K562 (cell line): ENCODE measurements around the gene EML2. TPM values are rescaled to one million over a fixed set of nuclear protein-coding genes. Genes with fewer than 3 reads are reported as not detected.

ENCODE experiments used
- polyA plus RNA-seq, 8 experiments: library from polyadenylated mRNA; depleted of rRNA in 4 of 8; stranded (reverse) in 5 of 8; unstranded in 3 of 8; fragments of >200 nt; fragmentation: Nextera tagmentation in 2 of 8; fragmentation: Illumina TruSeq in 1 of 8; extraction: Ambion mirVana in 2 of 8; extraction: Trizol in 1 of 8; gene quantifications; 2 replicates each; pipeline versions ENCODE4 v1.2.1 to v1.2.3, GENCODE V29; 2011 to 2014; ENCODE audit warnings: inconsistent platforms in 1 of 8, missing spikeins in 1 of 8
- total RNA-seq, 7 experiments: library from RNA; depleted of rRNA in 6 of 7; stranded (reverse); fragments of >200 nt in 6 of 7; fragmentation: Illumina TruSeq in 2 of 7; extraction: Trizol in 2 of 7; gene quantifications; 2 replicates each; pipeline versions ENCODE4 v1.2.1 to v1.2.3, GENCODE V29; 2011 to 2021; ENCODE audit warnings: low replicate concordance in 1 of 7
- TF ChIP-seq, protein P1 (sequence below): fragments of 200-600 bp; sonication (generic); IDR thresholded peaks from one replicate; pipeline ENCODE4 v1.6.1; 2012; ENCODE audit warnings: mild to moderate bottlenecking, low read depth, low read length, inconsistent platforms
- TF ChIP-seq, protein P2 (sequence below): sonication (generic); formaldehyde crosslinking; IDR thresholded peaks from 2 replicates; pipeline ENCODE4 v1.8.1; 2023; ENCODE audit warnings: mild to moderate bottlenecking, missing genetic modification reagents

The EML2 gene
- total and polyA plus RNA-seq, 9 of the 15 experiments (the other 6 are each of a cell fraction or from before 2014, with no cell fraction given), result 2.6 to 69.6 (median 24.8) TPM

DNA sequence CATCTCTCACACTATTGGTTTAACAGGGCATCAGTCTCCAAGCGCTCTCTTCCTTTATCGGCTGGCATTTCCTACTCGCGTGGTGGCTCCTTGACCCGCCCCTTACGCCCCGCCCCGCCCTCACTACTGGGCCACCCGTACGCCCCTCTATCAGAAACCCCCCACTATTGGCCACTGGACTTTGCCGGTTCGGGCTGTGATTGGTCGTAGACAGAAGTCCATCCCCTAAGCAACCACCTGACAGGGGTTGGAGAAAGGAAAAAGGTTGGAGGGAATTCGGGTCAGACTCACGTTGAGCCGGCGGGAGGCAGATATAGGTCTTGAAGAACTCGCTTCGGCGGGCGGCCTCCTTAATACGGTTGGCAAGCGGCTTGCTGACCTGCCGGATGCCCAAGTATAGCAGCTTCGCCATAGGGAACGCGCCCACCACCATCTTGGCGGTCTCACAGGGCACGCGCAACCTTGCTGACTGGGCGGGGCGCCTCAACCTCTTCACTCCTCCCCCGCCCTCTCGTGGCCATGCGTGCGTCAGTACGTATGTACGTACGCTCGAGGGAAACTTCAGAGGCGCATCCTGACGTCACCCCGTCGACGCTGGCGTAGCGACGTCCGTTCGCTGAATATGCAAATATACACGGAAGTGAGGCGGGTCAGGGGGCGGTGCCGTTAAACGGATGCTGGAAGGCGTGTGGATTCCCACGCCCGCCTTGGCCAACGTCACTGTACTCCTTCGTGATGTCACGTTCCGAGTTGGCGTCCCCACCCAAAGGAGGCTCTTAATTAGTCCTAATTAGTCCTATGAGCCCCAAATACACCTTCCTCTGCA, 54.7 kb downstream of the EML2 start, which contains the start of gene OPA3 (continued):
- TF ChIP-seq, protein P1, sequence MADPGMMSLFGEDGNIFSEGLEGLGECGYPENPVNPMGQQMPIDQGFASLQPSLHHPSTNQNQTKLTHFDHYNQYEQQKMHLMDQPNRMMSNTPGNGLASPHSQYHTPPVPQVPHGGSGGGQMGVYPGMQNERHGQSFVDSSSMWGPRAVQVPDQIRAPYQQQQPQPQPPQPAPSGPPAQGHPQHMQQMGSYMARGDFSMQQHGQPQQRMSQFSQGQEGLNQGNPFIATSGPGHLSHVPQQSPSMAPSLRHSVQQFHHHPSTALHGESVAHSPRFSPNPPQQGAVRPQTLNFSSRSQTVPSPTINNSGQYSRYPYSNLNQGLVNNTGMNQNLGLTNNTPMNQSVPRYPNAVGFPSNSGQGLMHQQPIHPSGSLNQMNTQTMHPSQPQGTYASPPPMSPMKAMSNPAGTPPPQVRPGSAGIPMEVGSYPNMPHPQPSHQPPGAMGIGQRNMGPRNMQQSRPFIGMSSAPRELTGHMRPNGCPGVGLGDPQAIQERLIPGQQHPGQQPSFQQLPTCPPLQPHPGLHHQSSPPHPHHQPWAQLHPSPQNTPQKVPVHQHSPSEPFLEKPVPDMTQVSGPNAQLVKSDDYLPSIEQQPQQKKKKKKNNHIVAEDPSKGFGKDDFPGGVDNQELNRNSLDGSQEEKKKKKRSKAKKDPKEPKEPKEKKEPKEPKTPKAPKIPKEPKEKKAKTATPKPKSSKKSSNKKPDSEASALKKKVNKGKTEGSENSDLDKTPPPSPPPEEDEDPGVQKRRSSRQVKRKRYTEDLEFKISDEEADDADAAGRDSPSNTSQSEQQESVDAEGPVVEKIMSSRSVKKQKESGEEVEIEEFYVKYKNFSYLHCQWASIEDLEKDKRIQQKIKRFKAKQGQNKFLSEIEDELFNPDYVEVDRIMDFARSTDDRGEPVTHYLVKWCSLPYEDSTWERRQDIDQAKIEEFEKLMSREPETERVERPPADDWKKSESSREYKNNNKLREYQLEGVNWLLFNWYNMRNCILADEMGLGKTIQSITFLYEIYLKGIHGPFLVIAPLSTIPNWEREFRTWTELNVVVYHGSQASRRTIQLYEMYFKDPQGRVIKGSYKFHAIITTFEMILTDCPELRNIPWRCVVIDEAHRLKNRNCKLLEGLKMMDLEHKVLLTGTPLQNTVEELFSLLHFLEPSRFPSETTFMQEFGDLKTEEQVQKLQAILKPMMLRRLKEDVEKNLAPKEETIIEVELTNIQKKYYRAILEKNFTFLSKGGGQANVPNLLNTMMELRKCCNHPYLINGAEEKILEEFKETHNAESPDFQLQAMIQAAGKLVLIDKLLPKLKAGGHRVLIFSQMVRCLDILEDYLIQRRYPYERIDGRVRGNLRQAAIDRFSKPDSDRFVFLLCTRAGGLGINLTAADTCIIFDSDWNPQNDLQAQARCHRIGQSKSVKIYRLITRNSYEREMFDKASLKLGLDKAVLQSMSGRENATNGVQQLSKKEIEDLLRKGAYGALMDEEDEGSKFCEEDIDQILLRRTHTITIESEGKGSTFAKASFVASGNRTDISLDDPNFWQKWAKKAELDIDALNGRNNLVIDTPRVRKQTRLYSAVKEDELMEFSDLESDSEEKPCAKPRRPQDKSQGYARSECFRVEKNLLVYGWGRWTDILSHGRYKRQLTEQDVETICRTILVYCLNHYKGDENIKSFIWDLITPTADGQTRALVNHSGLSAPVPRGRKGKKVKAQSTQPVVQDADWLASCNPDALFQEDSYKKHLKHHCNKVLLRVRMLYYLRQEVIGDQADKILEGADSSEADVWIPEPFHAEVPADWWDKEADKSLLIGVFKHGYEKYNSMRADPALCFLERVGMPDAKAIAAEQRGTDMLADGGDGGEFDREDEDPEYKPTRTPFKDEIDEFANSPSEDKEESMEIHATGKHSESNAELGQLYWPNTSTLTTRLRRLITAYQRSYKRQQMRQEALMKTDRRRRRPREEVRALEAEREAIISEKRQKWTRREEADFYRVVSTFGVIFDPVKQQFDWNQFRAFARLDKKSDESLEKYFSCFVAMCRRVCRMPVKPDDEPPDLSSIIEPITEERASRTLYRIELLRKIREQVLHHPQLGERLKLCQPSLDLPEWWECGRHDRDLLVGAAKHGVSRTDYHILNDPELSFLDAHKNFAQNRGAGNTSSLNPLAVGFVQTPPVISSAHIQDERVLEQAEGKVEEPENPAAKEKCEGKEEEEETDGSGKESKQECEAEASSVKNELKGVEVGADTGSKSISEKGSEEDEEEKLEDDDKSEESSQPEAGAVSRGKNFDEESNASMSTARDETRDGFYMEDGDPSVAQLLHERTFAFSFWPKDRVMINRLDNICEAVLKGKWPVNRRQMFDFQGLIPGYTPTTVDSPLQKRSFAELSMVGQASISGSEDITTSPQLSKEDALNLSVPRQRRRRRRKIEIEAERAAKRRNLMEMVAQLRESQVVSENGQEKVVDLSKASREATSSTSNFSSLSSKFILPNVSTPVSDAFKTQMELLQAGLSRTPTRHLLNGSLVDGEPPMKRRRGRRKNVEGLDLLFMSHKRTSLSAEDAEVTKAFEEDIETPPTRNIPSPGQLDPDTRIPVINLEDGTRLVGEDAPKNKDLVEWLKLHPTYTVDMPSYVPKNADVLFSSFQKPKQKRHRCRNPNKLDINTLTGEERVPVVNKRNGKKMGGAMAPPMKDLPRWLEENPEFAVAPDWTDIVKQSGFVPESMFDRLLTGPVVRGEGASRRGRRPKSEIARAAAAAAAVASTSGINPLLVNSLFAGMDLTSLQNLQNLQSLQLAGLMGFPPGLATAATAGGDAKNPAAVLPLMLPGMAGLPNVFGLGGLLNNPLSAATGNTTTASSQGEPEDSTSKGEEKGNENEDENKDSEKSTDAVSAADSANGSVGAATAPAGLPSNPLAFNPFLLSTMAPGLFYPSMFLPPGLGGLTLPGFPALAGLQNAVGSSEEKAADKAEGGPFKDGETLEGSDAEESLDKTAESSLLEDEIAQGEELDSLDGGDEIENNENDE, result no peak
- TF ChIP-seq, protein P2, sequence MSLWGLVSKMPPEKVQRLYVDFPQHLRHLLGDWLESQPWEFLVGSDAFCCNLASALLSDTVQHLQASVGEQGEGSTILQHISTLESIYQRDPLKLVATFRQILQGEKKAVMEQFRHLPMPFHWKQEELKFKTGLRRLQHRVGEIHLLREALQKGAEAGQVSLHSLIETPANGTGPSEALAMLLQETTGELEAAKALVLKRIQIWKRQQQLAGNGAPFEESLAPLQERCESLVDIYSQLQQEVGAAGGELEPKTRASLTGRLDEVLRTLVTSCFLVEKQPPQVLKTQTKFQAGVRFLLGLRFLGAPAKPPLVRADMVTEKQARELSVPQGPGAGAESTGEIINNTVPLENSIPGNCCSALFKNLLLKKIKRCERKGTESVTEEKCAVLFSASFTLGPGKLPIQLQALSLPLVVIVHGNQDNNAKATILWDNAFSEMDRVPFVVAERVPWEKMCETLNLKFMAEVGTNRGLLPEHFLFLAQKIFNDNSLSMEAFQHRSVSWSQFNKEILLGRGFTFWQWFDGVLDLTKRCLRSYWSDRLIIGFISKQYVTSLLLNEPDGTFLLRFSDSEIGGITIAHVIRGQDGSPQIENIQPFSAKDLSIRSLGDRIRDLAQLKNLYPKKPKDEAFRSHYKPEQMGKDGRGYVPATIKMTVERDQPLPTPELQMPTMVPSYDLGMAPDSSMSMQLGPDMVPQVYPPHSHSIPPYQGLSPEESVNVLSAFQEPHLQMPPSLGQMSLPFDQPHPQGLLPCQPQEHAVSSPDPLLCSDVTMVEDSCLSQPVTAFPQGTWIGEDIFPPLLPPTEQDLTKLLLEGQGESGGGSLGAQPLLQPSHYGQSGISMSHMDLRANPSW (CRISPR knock-in tag), result no peak
